GM12878 (cell line): Measurements from ENCODE around the gene GDF11. TPM values are rescaled to one million over a fixed set of nuclear protein-coding genes. Genes with fewer than 3 reads are reported as not detected.
A peak's percentile ranks its signal among the peaks of the same experiment; 100 is the strongest.

ENCODE experiments used
- ATF3 ChIP-seq: IDR thresholded peaks from 2 replicates; pipeline ENCODE4 v1.6.1; 2011; ENCODE audit warnings: low read depth, mild to moderate bottlenecking, low read length, moderate library complexity, borderline replicate concordance; ENCODE audit errors: extremely low read depth
- BCL11A ChIP-seq: IDR thresholded peaks from 2 replicates; pipeline ENCODE4 v1.6.1; 2011; ENCODE audit warnings: low read depth, low read length
- BCLAF1 ChIP-seq: fragments of 450-650 bp; IDR thresholded peaks from 2 replicates; pipeline ENCODE4 v1.6.1; 2017; ENCODE audit warnings: antibody characterized with exemption, mild to moderate bottlenecking, moderate library complexity
- CEBPB ChIP-seq, 2 experiments: fragments of 150-350 bp in 1 of 2; IDR thresholded peaks; 2 replicates each; pipeline ENCODE4 v1.6.1; 2012 to 2014; ENCODE audit warnings: low read depth in 2 of 2, low read length in 2 of 2, borderline replicate concordance in 1 of 2, inconsistent platforms in 1 of 2
- CREB1 ChIP-seq: IDR thresholded peaks from 2 replicates; pipeline ENCODE4 v1.6.1; 2012; ENCODE audit warnings: low read depth, mild to moderate bottlenecking, inconsistent platforms
- E4F1 ChIP-seq: fragments of 450-650 bp; IDR thresholded peaks from 2 replicates; pipeline ENCODE4 v1.6.1; 2018; ENCODE audit warnings: borderline replicate concordance, mild to moderate bottlenecking; ENCODE audit not compliant: partially characterized antibody
- IKZF2 ChIP-seq, 2 experiments: fragments of 450-650 bp; IDR thresholded peaks; 2 replicates each; pipeline ENCODE4 v1.6.1; 2017; ENCODE audit warnings: mild to moderate bottlenecking in 2 of 2, moderate library complexity in 2 of 2
- JUND ChIP-seq: IDR thresholded peaks from 2 replicates; pipeline ENCODE4 v1.6.1; 2012; ENCODE audit warnings: low read depth, mild to moderate bottlenecking, low read length, improper control_type of control experiment, moderate library complexity
- MAX ChIP-seq: IDR thresholded peaks from 2 replicates; pipeline ENCODE4 v1.6.1; 2012; ENCODE audit warnings: low read depth, low read length, improper control_type of control experiment
- NBN ChIP-seq: fragments of 450-650 bp; IDR thresholded peaks from 2 replicates; pipeline ENCODE4 v1.6.1; 2016
- NFYB ChIP-seq: IDR thresholded peaks from 2 replicates; pipeline ENCODE4 v1.6.1; 2011; ENCODE audit warnings: low read depth, mild to moderate bottlenecking, low read length, improper control_type of control experiment, moderate library complexity; ENCODE audit not compliant: insufficient read depth
- POU2F2 ChIP-seq: IDR thresholded peaks from 3 replicates; pipeline ENCODE4 v1.6.1; 2011; ENCODE audit warnings: low read depth, mild to moderate bottlenecking, low read length, borderline replicate concordance
- USF2 ChIP-seq: IDR thresholded peaks from 2 replicates; pipeline ENCODE4 v1.6.1; 2011; ENCODE audit warnings: low read depth, low read length, improper control_type of control experiment, borderline replicate concordance
- ZNF687 ChIP-seq: fragments of 450-650 bp; IDR thresholded peaks from 2 replicates; pipeline ENCODE4 v1.6.1; 2017; ENCODE audit warnings: mild to moderate bottlenecking, moderate library complexity
- polyA plus RNA-seq, 11 experiments: library from polyadenylated mRNA; depleted of rRNA in 4 of 11; unstranded in 6 of 11; stranded (reverse) in 5 of 11; fragments of >200 nt; fragmentation: Nextera tagmentation in 4 of 11; fragmentation: Illumina TruSeq in 1 of 11; extraction: Ambion mirVana in 4 of 11; extraction: Trizol in 1 of 11; gene quantifications; 1 replicate in 1 of 11; 2 replicates in 10 of 11; pipeline versions ENCODE4 v1.2.1 to v1.2.3, GENCODE V29; 2011 to 2016; ENCODE audit warnings: inconsistent platforms in 2 of 11, missing spikeins in 2 of 11, low read depth in 1 of 11
- total RNA-seq, 4 experiments: library from RNA; depleted of rRNA in 3 of 4; stranded (reverse); fragments of >200 nt in 3 of 4; fragmentation: Illumina TruSeq in 1 of 4; extraction: Trizol in 1 of 4; gene quantifications; 2 replicates each; pipeline versions ENCODE4 v1.2.1 to v1.2.3, GENCODE V29; 2013 to 2021

The GDF11 gene
- total and polyA plus RNA-seq, 10 of the 15 experiments (the other 5 are each of a cell fraction or from before 2014, with no cell fraction given), result 0.83 to 15.4 (median 4.3) TPM

GRCh38 chr12:55728939-55729818 is 13.7 kb upstream of the GDF11 start, which contains the start of gene CD63 (continued):
- TF ChIP-seq POU2F2, result 0 out of 3 replicates have a peak, but pooled peaks have one; percentile 27
- peak; percentile 71; the same call in 1 of the 2 replicates for TF ChIP-seq ZNF687
- TF ChIP-seq E4F1, result peak; percentile 57
- TF ChIP-seq BCLAF1, result no peak
- peak; percentile 87 for TF ChIP-seq MAX
- peak in 1 of 2 experiments; percentile 52 for TF ChIP-seq IKZF2 (IDR thresholded peaks at IDR 0.05)
- no peak for TF ChIP-seq BCL11A
- peak; percentile 78 for TF ChIP-seq USF2
- TF ChIP-seq CREB1, result peak; percentile 78
- TF ChIP-seq ATF3, result peak; percentile 65; the same call in 1 of the 2 replicates
- TF ChIP-seq CEBPB (IDR thresholded peaks at IDR 0.05; ENCODE audit: borderline replicate concordance in 1 of 2, low read depth in 2 of 2, low read length in 2 of 2), result peak in 1 of 2 experiments; percentile 10; a peak in 1 of 4 replicates
- TF ChIP-seq JUND, result 0 out of 2 replicates have a peak, but pooled peaks have one; percentile 33
- peak; percentile 37 for TF ChIP-seq NBN
- no peak for TF ChIP-seq NFYB
